DND-41 (cell line): ENCODE results near the gene CDT1.

Experiments
- CTCF ChIP-seq: IDR thresholded peaks from 2 replicates; pipeline ENCODE4 v1.5.1; 2012; ENCODE audit warnings: borderline replicate concordance, low read length, moderate library complexity, mild to moderate bottlenecking; ENCODE audit not compliant: poor library complexity, severe bottlenecking; ENCODE audit errors: extremely low read depth
- EZH2 ChIP-seq: IDR thresholded peaks from 3 replicates; pipeline ENCODE4 v1.6.1; 2012; ENCODE audit warnings: borderline replicate concordance, low read depth, mild to moderate bottlenecking, moderate library complexity, low read length, inconsistent platforms; ENCODE audit not compliant: severe bottlenecking

GRCh38 chr16:88854306-88855111 lies 50.9 kb downstream of the CDT1 start:
- TF ChIP-seq EZH2 (no peak), CTCF (no peak)
